ENCODE measurements around the gene NECAB2. TPM values are rescaled to one million over a fixed set of nuclear protein-coding genes. Genes with fewer than 3 reads are reported as not detected.
"Not testable (repeated sequence)": the region's sequence is repeated elsewhere in the genome, so short reads cannot be mapped to it uniquely, and the experiment has no call there.

Gene NECAB2
- total RNA-seq, 4 donors from 2014 or later: 0.90 TPM; not detected in 3

DNA sequence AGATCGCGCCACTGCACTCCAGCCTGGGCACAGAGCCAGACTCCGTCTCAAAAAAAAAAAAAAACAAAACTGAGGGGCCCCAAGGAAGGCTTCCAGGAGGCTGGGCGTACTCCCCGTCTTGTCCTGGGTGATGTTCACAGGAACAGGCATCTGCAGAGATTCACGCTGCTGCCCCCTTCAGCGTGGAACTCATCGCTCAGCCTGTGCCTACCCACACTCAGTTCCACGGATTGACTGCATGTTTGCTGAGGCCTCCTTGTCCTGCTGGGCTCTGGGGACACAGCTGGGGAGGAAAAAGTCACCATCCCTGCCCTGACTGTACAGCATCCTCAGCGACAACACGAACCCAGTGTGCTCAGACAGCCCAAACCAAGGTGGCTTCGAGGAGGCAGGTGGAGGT lies 27.9 kb upstream of the NECAB2 start:
- 51 to 75% methylated on average over 12 of the region's 12 CpGs for WGBS, 2 donors
- no peak for TF ChIP-seq EP300 (IDR thresholded peaks at IDR 0.05)
- TF ChIP-seq, protein P1, sequence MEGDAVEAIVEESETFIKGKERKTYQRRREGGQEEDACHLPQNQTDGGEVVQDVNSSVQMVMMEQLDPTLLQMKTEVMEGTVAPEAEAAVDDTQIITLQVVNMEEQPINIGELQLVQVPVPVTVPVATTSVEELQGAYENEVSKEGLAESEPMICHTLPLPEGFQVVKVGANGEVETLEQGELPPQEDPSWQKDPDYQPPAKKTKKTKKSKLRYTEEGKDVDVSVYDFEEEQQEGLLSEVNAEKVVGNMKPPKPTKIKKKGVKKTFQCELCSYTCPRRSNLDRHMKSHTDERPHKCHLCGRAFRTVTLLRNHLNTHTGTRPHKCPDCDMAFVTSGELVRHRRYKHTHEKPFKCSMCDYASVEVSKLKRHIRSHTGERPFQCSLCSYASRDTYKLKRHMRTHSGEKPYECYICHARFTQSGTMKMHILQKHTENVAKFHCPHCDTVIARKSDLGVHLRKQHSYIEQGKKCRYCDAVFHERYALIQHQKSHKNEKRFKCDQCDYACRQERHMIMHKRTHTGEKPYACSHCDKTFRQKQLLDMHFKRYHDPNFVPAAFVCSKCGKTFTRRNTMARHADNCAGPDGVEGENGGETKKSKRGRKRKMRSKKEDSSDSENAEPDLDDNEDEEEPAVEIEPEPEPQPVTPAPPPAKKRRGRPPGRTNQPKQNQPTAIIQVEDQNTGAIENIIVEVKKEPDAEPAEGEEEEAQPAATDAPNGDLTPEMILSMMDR (IDR thresholded peaks at IDR 0.05): no peak
- TF ChIP-seq POLR2A (IDR thresholded peaks at IDR 0.05): no peak
- Histone ChIP-seq H3K4me1 (no peaks in the 10 kb centered on the region), H3K36me3 (peaks cover 0 to 12% (median 0%) of the 10 kb centered on the region in 3 donors), H3K27ac (no peak overlapping the region), H3K9me3 (no peaks in the 10 kb centered on the region), H3K4me3 (no peak overlapping the region), H3K27me3 (no peaks in the 10 kb centered on the region)
- DNase-seq (ENCODE audit: low spot score in 2 of 2): no peak

DNA sequence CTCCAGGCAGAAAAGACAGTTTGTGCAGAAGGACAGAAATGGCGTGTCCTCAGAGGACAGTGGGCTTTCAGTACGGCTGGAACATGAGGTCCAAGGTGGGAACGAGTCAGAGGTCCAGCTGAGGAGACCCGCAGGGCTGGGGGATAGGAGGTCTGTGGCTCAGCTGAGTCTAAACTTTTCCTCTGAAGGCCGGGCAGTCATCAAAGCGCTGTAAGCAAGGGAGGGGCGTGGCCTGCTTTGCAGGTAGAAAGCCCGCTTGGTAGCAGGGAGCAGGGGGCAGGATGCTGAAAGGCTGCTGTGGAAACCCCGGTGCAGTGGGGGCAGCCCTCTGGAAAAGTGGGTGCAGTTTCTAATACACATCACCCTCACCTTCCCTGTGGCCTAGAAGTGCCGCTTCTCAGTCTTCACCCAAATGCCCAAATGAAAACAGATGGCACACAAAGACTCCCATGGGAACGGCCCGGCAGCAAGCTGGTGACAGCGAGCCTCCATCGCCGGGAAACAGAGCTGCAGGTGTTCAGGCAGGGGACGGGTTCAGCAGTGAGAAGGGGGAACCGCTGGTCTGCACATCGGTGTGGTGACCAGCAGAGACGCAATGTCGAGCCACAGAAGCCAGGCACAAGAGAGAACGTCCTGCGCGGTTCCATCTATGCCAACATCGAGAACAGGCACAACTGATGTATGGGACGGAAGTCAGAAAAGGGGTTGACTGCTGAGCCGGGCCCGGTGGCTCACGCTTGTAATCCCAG lies 27.2 kb upstream of the NECAB2 start:
- H3K4me1 ChIP-seq: no peaks in the 10 kb centered on the region
- no peak overlapping the region for H3K4me3 ChIP-seq
- H3K27me3 ChIP-seq: no peaks in the 10 kb centered on the region
- WGBS, 2 donors: 76 to 77% methylated on average over 23 to 28 of the region's 28 CpGs
- H3K9me3 ChIP-seq: no peaks in the 10 kb centered on the region
- H3K36me3 ChIP-seq: peaks cover 0 to 12% (median 0%) of the 10 kb centered on the region in 3 donors
- TF ChIP-seq, protein P1 (IDR thresholded peaks at IDR 0.05): no peak
- TF ChIP-seq POLR2A (IDR thresholded peaks at IDR 0.05) (no peak), EP300 (IDR thresholded peaks at IDR 0.05) (no peak)
- no peak for DNase-seq (ENCODE audit: low spot score in 2 of 2)
- no peak overlapping the region for H3K27ac ChIP-seq

DNA sequence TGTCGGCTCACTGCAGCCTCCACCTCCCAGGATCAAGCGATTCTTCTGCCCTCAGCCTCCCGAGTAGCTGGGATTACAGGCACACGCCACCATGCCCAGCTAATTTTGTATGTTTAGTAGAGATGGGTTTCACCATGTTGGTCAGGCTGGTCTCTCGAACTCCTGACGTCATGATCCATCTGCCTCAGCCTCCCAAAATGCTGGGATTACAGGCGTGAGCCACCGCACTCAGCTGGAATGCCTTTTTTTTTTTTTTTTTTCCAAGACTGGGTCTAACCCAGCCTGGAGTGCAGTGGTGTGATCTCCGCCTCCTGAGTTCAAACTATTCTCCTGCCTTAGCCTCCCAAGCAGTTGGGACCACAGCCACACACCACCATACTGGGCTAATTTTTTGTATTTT lies 26.5 kb upstream of the NECAB2 start:
- WGBS, 2 donors: 97 to 100% methylated on average over 9 of the region's 9 CpGs
- not testable (repeated sequence) for H3K9me3 ChIP-seq; DNase-seq (ENCODE audit: low spot score in 2 of 2); H3K4me1 ChIP-seq; H3K27me3 ChIP-seq; H3K4me3 ChIP-seq; H3K27ac ChIP-seq
- peaks cover 0 to 12% (median 0%) of the 10 kb centered on the region in 3 donors for H3K36me3 ChIP-seq

DNA sequence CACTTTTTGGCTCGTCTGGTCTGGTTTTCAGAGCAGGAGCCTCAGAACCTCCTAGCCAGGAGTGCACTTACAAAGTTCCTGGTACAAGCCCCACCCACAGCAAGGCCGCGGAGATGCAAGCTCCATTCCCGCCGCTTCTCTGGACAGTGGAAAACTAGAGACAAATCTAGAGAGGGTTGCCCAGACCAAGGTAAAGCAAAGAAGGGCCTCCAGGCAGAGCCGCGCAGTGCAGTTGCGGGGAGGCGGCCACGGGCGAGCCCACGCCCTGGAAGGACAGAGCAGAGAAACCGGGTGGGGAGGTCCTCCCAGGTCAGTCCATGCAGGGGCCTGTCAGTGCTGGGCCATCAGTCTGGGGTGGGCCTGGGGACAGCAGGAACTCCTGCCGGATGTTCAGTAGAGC lies 26.0 kb upstream of the NECAB2 start:
- no peaks in the 10 kb centered on the region for H3K4me1 ChIP-seq
- H3K9me3 ChIP-seq: no peaks in the 10 kb centered on the region
- TF ChIP-seq POLR2A (IDR thresholded peaks at IDR 0.05) (no peak), EP300 (IDR thresholded peaks at IDR 0.05) (no peak)
- TF ChIP-seq, protein P1 (IDR thresholded peaks at IDR 0.05): no peak
- DNase-seq (ENCODE audit: low spot score in 2 of 2): no peak
- 87% methylated on average over 14 of the region's 14 CpGs for WGBS, 2 donors
- H3K4me3 ChIP-seq: no peak overlapping the region
- peaks cover 0 to 8% (median 0%) of the 10 kb centered on the region in 3 donors for H3K36me3 ChIP-seq
- H3K27ac ChIP-seq: no peak overlapping the region
- no peaks in the 10 kb centered on the region for H3K27me3 ChIP-seq

DNA sequence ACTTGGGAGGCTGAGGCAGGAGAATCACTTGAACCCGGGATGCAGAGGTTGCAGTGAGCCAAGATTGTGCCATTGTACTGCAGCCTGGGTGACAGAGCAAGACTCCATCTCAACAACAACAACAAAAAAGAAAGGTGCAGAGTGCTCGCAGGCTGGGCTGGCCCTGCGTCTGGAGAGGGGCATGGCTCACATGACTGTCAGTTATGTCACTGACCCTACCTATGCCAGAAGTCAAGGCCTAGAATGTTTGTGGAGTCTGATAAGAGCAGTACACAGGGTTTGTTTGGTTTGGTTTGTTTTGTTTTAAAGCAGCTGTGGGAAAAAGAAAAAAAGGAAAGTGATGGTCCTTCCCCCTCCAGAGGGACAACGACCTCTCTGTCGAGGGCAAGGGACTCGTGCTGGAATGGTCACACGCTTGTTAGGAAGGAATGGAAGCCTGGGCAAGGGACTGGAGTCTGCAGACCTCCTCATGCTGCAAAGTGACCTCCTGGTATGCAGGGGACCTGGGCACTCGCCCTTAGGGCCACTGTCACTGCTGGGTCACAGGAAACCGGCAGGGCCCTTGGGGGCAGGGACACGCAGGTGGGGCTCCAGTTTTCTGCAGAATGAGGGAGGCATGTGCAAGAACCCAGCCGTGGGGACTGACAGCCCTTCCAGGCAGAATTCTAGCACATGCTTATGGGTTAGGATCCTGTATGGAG lies 25.1 kb upstream of the NECAB2 start:
- whole genome bisulfite sequencing, 2 donors: 52 to 59% methylated on average over 10 of the region's 11 CpGs
- Histone ChIP-seq H3K27ac (no peak overlapping the region), H3K4me1 (no peaks in the 10 kb centered on the region), H3K27me3 (no peaks in the 10 kb centered on the region), H3K36me3 (no peaks in the 10 kb centered on the region), H3K4me3 (no peak overlapping the region), H3K9me3 (no peaks in the 10 kb centered on the region)
- DNase-seq (ENCODE audit: low spot score in 2 of 2): no peak
- TF ChIP-seq POLR2A (IDR thresholded peaks at IDR 0.05): no peak
- TF ChIP-seq, protein P1 (IDR thresholded peaks at IDR 0.05): no peak
- TF ChIP-seq EP300 (IDR thresholded peaks at IDR 0.05): no peak

Data from tibial nerve (tissue), 4 donors.